ENCODE measurements around the gene CCDC184.
"Not testable (repeated sequence)": the region's sequence is repeated elsewhere in the genome, so short reads cannot be mapped to it uniquely, and the experiment has no call there.

CCDC184 gene

GRCh38 chr12:48216785-48217184, 33.3 kb downstream of the CCDC184 start:
- no peak for DNase-seq

GRCh38 chr12:48219631-48220030, 36.2 kb downstream of the CCDC184 start:
- no peak for DNase-seq

DNA sequence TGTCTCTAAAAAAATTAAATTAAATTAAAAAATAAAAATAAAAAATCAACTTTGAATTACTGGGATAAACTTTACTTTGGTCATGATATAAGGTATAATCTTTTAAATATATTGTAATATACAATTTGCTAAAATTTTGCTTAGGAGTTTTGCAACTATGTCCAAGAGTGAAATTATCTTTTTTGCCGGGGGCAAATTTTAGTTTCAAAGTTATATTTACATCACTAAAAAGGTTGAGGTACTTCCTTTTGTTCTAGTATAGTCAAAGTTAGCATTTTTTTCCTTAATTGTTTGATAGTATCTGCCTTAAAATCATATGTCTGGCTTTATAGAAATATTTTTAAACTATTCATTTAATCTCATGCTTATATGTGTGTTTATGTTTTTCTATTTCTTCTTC, 37.3 kb downstream of the CCDC184 start:
- DNase-seq: no peak

DNA sequence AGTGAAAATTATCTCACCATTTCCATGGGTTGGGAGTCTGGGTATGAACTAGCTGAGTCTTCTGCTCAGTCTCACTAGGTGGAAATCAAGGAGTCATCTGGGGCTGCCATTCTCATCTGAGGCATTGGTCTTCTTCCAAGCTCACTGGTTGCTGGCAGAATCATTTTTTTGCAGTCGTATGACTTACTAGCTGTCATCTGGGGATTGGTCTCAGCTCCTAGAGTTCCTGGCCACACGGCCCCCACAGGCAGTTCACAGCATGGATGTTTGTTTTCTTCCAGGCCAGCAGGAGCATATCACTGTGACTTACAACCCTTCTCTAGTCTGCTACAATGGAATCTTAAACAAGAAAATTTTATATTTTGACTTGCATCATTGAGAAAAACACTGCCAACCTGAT, 38.2 kb downstream of the CCDC184 start:
- no peak for DNase-seq

GRCh38 chr12:48224533-48224932, 41.1 kb downstream of the CCDC184 start:
- not testable (repeated sequence) for DNase-seq

- not testable (repeated sequence) for DNase-seq
Observed at GRCh38 chr12:48231169-48231958, 47.9 kb downstream of the CCDC184 start.

Measured in CD4-positive, alpha-beta T cell treated with Interferon gamma for 1 hour (primary cell).